H1 (cell line): ENCODE data around the gene HAVCR2. TPM values are rescaled to one million over a fixed set of nuclear protein-coding genes. Genes with fewer than 3 reads are reported as not detected.

ENCODE experiments used
- CTCF ChIA-PET: fragments of 300-600 bp; sonication (Branson Sonifier 250); formaldehyde crosslinking; loops from one replicate; lab custom pipeline; 2021; ENCODE audit not compliant: partially characterized antibody; lab: Charles Lee
- POLR2A ChIA-PET: fragments of 300-600 bp; sonication (Branson Sonifier 250); formaldehyde crosslinking; loops from one replicate; lab custom pipeline; 2021; ENCODE audit warnings: inconsistent platforms; ENCODE audit not compliant: partially characterized antibody; lab: Charles Lee
- DNase-seq, 2 experiments: peaks; one replicate each; pipeline versions ENCODE4 v3.0.0 to v3.0.0-alpha.2; 2010 to 2022; ENCODE audit warnings: low spot score in 2 of 2, low read depth in 1 of 2, mixed read lengths in 1 of 2
- FAIRE-seq: peaks from 2 replicates; lab custom pipeline; 2011; peaks lifted over from hg19 to GRCh38; lab: Jason Lieb, UNC
- H2AFZ ChIP-seq: 2 replicates; pipeline ENCODE4 v1.8.1; 2012; ENCODE audit warnings: low read length, inconsistent platforms
- H2AK5ac ChIP-seq: 2 replicates; pipeline ENCODE4 v1.6.1; 2013; ENCODE audit warnings: low read depth, low read length
- H2BK120ac ChIP-seq: replicated peaks from 2 replicates; pipeline ENCODE3; 2013; ENCODE audit warnings: low read depth, low read length, inconsistent platforms
- H2BK12ac ChIP-seq: 2 replicates; pipeline ENCODE4 v1.6.1; 2013; ENCODE audit warnings: low read depth, low read length
- H2BK15ac ChIP-seq: 2 replicates; pipeline ENCODE4 v1.6.1; 2013; ENCODE audit warnings: low read length
- H2BK20ac ChIP-seq: 2 replicates; pipeline ENCODE4 v1.6.1; 2013; ENCODE audit warnings: low read length
- H2BK5ac ChIP-seq: 2 replicates; pipeline ENCODE4 v1.6.1; 2013; ENCODE audit warnings: low read depth, low read length
- H3K14ac ChIP-seq: 2 replicates; pipeline ENCODE4 v1.6.1; 2013; ENCODE audit warnings: inconsistent platforms; ENCODE audit not compliant: insufficient read length
- H3K18ac ChIP-seq: 2 replicates; pipeline ENCODE4 v1.6.1; 2013; ENCODE audit warnings: low read length; ENCODE audit errors: extremely low read depth
- H3K23ac ChIP-seq: 2 replicates; pipeline ENCODE4 v1.6.1; 2013; ENCODE audit warnings: inconsistent platforms; ENCODE audit not compliant: insufficient read length
- H3K23me2 ChIP-seq: 2 replicates; pipeline ENCODE4 v1.6.1; 2013; ENCODE audit warnings: low read depth, low read length
- H3K27ac ChIP-seq: 2 replicates; pipeline ENCODE4 v1.6.1; 2011; ENCODE audit warnings: low read depth, low read length, inconsistent platforms
- H3K27me3 ChIP-seq, 4 experiments: replicated peaks in 1 of 4; 1 replicate in 1 of 4; 2 replicates in 3 of 4; pipeline versions ENCODE4 v1.6.1 to v1.8.1; 2011 to 2013; ENCODE audit warnings: low read length in 3 of 4, mild to moderate bottlenecking in 3 of 4, inconsistent platforms in 2 of 4, mixed read lengths in 2 of 4, moderate library complexity in 1 of 4; ENCODE audit not compliant: control insufficient read depth in 3 of 4, insufficient read depth in 3 of 4; ENCODE audit errors: extremely low read depth in 1 of 4
- H3K36me3 ChIP-seq, 4 experiments: 2 replicates each; pipeline versions ENCODE4 v1.6.1 to v1.8.1; 2011 to 2013; ENCODE audit warnings: mild to moderate bottlenecking in 4 of 4, low read length in 3 of 4, moderate library complexity in 2 of 4, control low read depth in 1 of 4, inconsistent platforms in 1 of 4; ENCODE audit not compliant: insufficient read depth in 4 of 4, control insufficient read depth in 2 of 4
- H3K4ac ChIP-seq: replicated peaks from 2 replicates; pipeline ENCODE3; 2013; ENCODE audit warnings: low read length, low read depth, mixed read lengths, inconsistent platforms; ENCODE audit not compliant: insufficient read length
- H3K4me1 ChIP-seq, 4 experiments: replicated peaks in 1 of 4; 1 replicate in 1 of 4; 2 replicates in 3 of 4; pipeline versions ENCODE4 v1.6.1 to v1.8.1; 2011 to 2013; ENCODE audit warnings: low read length in 3 of 4, inconsistent platforms in 2 of 4, mixed read lengths in 1 of 4; ENCODE audit not compliant: insufficient read depth in 4 of 4, control insufficient read depth in 3 of 4
- H3K4me2 ChIP-seq, 2 experiments: 2 replicates each; pipeline versions ENCODE4 v1.6.1 to v1.8.1; 2011 to 2013; ENCODE audit warnings: low read depth in 2 of 2, low read length in 2 of 2, control low read depth in 1 of 2, inconsistent platforms in 1 of 2, mild to moderate bottlenecking in 1 of 2; ENCODE audit not compliant: insufficient read depth in 1 of 2
- H3K4me3 ChIP-seq, 4 experiments: fragments of 200-600, 300-600 bp in 1 of 4; sonication (generic), shearing (Covaris generic), sonication (Bioruptor Twin) in 1 of 4; 2 replicates each; pipeline versions ENCODE4 v1.5.1 to v1.8.1; 2011 to 2016; ENCODE audit warnings: low read length in 4 of 4, low read depth in 3 of 4, control low read depth in 2 of 4, inconsistent platforms in 2 of 4, mild to moderate bottlenecking in 2 of 4, mixed read lengths in 1 of 4, moderate library complexity in 1 of 4; ENCODE audit not compliant: insufficient read depth in 2 of 4; ENCODE audit errors: extremely low read depth in 1 of 4
- H3K56ac ChIP-seq: replicated peaks from 2 replicates; pipeline ENCODE3; 2013; ENCODE audit warnings: low read depth, mild to moderate bottlenecking, mixed read lengths, low read length, inconsistent platforms; ENCODE audit not compliant: insufficient read length
- H3K79me1 ChIP-seq: 2 replicates; pipeline ENCODE4 v1.6.1; 2013; ENCODE audit warnings: low read depth, low read length, control low read depth
- H3K79me2 ChIP-seq, 2 experiments: 2 replicates each; pipeline versions ENCODE4 v1.6.1 to v1.8.1; 2012 to 2013; ENCODE audit warnings: low read length in 2 of 2, mild to moderate bottlenecking in 2 of 2, inconsistent platforms in 1 of 2; ENCODE audit not compliant: insufficient read depth in 2 of 2, control insufficient read depth in 1 of 2
- H3K9ac ChIP-seq, 4 experiments: replicated peaks in 1 of 4; 1 replicate in 1 of 4; 2 replicates in 3 of 4; pipeline versions ENCODE4 v1.6.1 to v1.8.1; 2011 to 2013; ENCODE audit warnings: low read depth in 3 of 4, low read length in 3 of 4, control low read depth in 2 of 4, mild to moderate bottlenecking in 2 of 4, moderate library complexity in 2 of 4, inconsistent platforms in 1 of 4; ENCODE audit errors: extremely low read depth in 1 of 4
- H3K9me3 ChIP-seq, 2 experiments: 2 replicates each; pipeline versions ENCODE4 v1.6.1 to v1.8.1; 2012 to 2013; ENCODE audit warnings: mild to moderate bottlenecking in 2 of 2, moderate library complexity in 2 of 2, control low read depth in 1 of 2, inconsistent platforms in 1 of 2, low read depth in 1 of 2, low read length in 1 of 2, mixed read lengths in 1 of 2; ENCODE audit not compliant: insufficient read depth in 2 of 2
- H4K20me1 ChIP-seq, 2 experiments: replicated peaks in 1 of 2; 2 replicates each; pipeline versions ENCODE3 to v1.8.1; 2011 to 2013; ENCODE audit warnings: inconsistent platforms in 2 of 2, low read length in 2 of 2, mild to moderate bottlenecking in 1 of 2; ENCODE audit not compliant: insufficient read depth in 2 of 2, control insufficient read depth in 1 of 2
- H4K5ac ChIP-seq: 2 replicates; pipeline ENCODE4 v1.6.1; 2013; ENCODE audit warnings: low read length, low read depth, mixed read lengths, inconsistent platforms; ENCODE audit not compliant: insufficient read length
- H4K8ac ChIP-seq: 2 replicates; pipeline ENCODE4 v1.8.0; 2013; ENCODE audit warnings: mild to moderate bottlenecking, moderate library complexity, low read length, inconsistent platforms; ENCODE audit not compliant: insufficient read depth; ENCODE audit errors: extremely low read depth
- H4K91ac ChIP-seq: replicated peaks from 2 replicates; pipeline ENCODE3; 2013; ENCODE audit warnings: low read length, mixed read lengths, inconsistent platforms; ENCODE audit not compliant: insufficient read length
- BRCA1 ChIP-seq: IDR thresholded peaks from 2 replicates; pipeline ENCODE4 v1.6.1; 2012; ENCODE audit warnings: low read depth, low read length, improper control_type of control experiment
- NRF1 ChIP-seq: IDR thresholded peaks from 2 replicates; pipeline ENCODE4 v1.6.1; 2011; ENCODE audit warnings: mild to moderate bottlenecking, low read depth, low read length, improper control_type of control experiment
- POLR2A ChIP-seq, 2 experiments: IDR thresholded peaks; 1 replicate in 1 of 2; 2 replicates in 1 of 2; pipeline ENCODE4 v1.6.1; 2011; ENCODE audit warnings: low read depth in 2 of 2, low read length in 2 of 2, mild to moderate bottlenecking in 2 of 2; ENCODE audit errors: control extremely low read depth in 1 of 2
- SP4 ChIP-seq: IDR thresholded peaks from 2 replicates; pipeline ENCODE4 v1.6.1; 2012; ENCODE audit warnings: low read length, inconsistent platforms
- TAF7 ChIP-seq: optimal IDR thresholded peaks from 2 replicates; pipeline ENCODE3; 2011; ENCODE audit warnings: low read depth, mild to moderate bottlenecking, inconsistent platforms, low read length, moderate library complexity, borderline replicate concordance
- WGBS, 2 experiments: shearing (Covaris generic) in 1 of 2; methylation state at CpG; one replicate each; pipeline versions ENCODE4 v1.1.6 to v1.1.7; 2013 to 2015; ENCODE audit warnings: low lambda C conversion rate in 2 of 2, mixed read lengths in 2 of 2, inconsistent platforms in 1 of 2, low coverage in 1 of 2, missing lambda C conversion rate in 1 of 2; ENCODE audit not compliant: insufficient replicate concordance in 2 of 2, insufficient coverage in 1 of 2, insufficient read length in 1 of 2; ENCODE audit errors: extremely low coverage in 1 of 2, missing lambda C conversion rate in 1 of 2; 5-methylcytosine and 5-hydroxymethylcytosine counted together
- polyA plus RNA-seq, 7 experiments: library from polyadenylated mRNA; depleted of rRNA in 3 of 7; stranded (reverse) in 5 of 7; unstranded in 2 of 7; fragments of >200 nt in 5 of 7; fragments of 200-250 nt in 2 of 7; gene quantifications; 1 replicate in 5 of 7; 2 replicates in 1 of 7; 4 replicates in 1 of 7; pipeline versions ENCODE4 v1.2.1 to v1.2.3, GENCODE V29; 2011 to 2013; ENCODE audit warnings: missing spikeins in 2 of 7, mixed read lengths in 2 of 7
- total RNA-seq: library from RNA; stranded (reverse); fragmentation: NEBNext Ultra II Directional; extraction: Animal tissue kit (Norgen Biotek cat#: 25700); gene quantifications from 2 replicates; pipeline ENCODE4 v1.2.1, GENCODE V29; 2021

The HAVCR2 gene
- total and polyA plus RNA-seq, 2 of the 8 experiments (the other 6 are each of a cell fraction or from before 2014, with no cell fraction given): 0.03 TPM; not detected in 1

- H3K23ac ChIP-seq: no peak overlapping the region
Observed at GRCh38 chr5:157038568-157039187, 70.2 kb downstream of the HAVCR2 start.

More at GRCh38 chr5:157038568-157039187, 70.2 kb downstream of the HAVCR2 start:
- H3K9ac ChIP-seq: no peak overlapping the region
- no peaks in the 10 kb centered on the region for H3K9me3 ChIP-seq
- no peak overlapping the region for H2BK15ac ChIP-seq
- H3K27ac ChIP-seq: no peak overlapping the region
- no peak overlapping the region for H3K4me3 ChIP-seq
- H2BK120ac ChIP-seq: no peak overlapping the region
- TF ChIP-seq NRF1 (no peak), TAF7 (no peak), POLR2A (IDR thresholded peaks at IDR 0.05; ENCODE audit: control extremely low read depth in 1 of 2, low read depth in 2 of 2, low read length in 2 of 2) (no peak), BRCA1 (no peak), SP4 (no peak)
- H2BK20ac ChIP-seq: no peak overlapping the region
- no peak overlapping the region; the same call in 1 of the 2 replicates for H3K18ac ChIP-seq
- H3K56ac ChIP-seq: no peak overlapping the region
- H3K14ac ChIP-seq: no peak overlapping the region
- H2BK5ac ChIP-seq: no peak overlapping the region
- H3K79me2 ChIP-seq: no peaks in the 10 kb centered on the region
- FAIRE-seq (no peak), DNase-seq (no peak)
- H3K36me3 ChIP-seq: no peaks in the 10 kb centered on the region
- no peaks in the 10 kb centered on the region for H3K23me2 ChIP-seq
- no peak overlapping the region for H2AFZ ChIP-seq
- H2AK5ac ChIP-seq: no peak overlapping the region
- peaks cover 0 to 3% (median 0%) of the 10 kb centered on the region in 4 experiments; a peak in 3 of 7 replicates for H3K4me1 ChIP-seq
- H2BK12ac ChIP-seq: no peak overlapping the region
- H3K4me2 ChIP-seq: no peak overlapping the region
- no peak overlapping the region for H4K5ac ChIP-seq
- H3K27me3 ChIP-seq: no peaks in the 10 kb centered on the region
- no peak overlapping the region for H4K8ac ChIP-seq
- POLR2A ChIA-PET: no interaction called here
- no peak overlapping the region for H3K4ac ChIP-seq
- no peaks in the 10 kb centered on the region for H4K20me1 ChIP-seq
- H4K91ac ChIP-seq: no peak overlapping the region
- CTCF ChIA-PET: interaction anchor here (1.0 to 2.3 kb wide), 2 partner anchors 12 to 93 kb away, joined by 4 to 6 read pairs; no protein-coding TSS in a partner anchor
- no peaks in the 10 kb centered on the region for H3K79me1 ChIP-seq
- 93% methylated on average over 5 of the region's 5 CpGs; no CpG with 5 or more reads in 1 of the 2 experiments for WGBS, 2 experiments
